GM18519 (cell line): ENCODE results near the gene PGC.
A peak's percentile ranks its signal among the peaks of the same experiment; 100 is the strongest.

Source experiments
- ATAC-seq: cut with Tn5 transposase; IDR thresholded peaks from one replicate; pipeline ENCODE4 v1.9.1; 2021; ENCODE audit warnings: mild to moderate bottlenecking, moderate library complexity; ENCODE audit not compliant: unreplicated experiment, low FRiP score

Gene PGC

DNA sequence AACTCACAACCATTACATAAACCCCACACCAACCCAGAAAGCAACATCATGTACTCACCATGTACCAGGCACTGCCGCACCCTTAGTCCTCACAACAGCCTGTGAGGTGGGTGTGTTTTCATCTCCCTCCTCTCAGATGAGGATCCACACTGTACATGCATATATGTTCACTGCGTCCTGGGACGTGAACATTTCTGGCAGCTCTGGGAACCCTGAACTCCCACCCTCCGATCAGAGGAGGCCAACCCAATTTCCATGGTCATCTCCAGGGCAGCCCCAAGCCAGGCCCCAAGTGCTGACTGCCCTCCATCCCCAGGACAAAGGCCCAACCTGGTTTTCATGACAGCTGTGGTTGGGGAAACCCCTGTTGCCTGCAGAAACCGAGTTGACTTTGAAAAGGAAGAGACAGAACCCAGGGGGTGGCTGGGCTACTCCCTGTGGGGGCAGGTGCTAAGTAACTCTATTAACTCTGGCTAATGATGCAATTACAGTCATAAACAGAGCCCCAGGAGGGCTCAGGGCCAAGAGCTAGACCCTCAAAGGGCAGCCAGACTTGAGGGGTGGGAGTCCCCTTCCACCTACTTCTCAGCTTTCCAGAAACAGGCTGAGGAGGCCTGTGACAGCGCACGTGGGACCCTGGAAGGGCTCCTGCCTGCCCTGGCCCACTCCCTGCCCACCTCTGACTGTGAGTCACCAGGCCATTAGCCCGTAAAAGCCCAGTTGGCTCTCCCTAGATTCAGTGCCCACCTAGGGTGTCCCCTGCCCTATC is 14.4 kb downstream of the PGC start:
- ATAC-seq, result peak; percentile 28

- no peak for ATAC-seq
Observed at GRCh38 chr6:41732149-41732548, 15.0 kb downstream of the PGC start.

GRCh38 chr6:41731561-41732086 is 15.6 kb downstream of the PGC start:
- ATAC-seq, result no peak

- no peak for ATAC-seq
Observed at GRCh38 chr6:41730531-41731436, 16.4 kb downstream of the PGC start.

GRCh38 chr6:41729624-41730023 is 17.6 kb downstream of the PGC start:
- no peak for ATAC-seq

DNA sequence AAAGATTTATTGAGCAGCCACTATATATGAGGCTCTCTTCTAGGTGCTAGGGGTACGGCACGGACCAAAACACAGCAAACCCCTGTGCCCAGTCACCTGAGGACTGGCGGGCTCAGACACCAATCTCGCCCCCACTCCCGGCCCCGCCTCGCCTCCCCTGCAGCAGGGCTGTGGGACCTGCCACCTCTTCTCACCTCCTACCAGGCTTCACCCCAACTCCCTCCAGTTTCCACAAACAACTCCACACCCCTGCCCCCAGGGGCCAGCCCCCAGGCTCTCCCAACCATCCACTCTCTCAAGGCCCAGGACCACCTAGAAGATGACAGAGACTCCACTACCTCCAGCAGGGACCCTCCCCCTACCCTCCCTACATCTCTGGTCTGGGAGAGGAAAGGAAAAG is 18.2 kb downstream of the PGC start:
- ATAC-seq, result no peak

- ATAC-seq, result no peak
Observed at GRCh38 chr6:41728073-41728936, 18.9 kb downstream of the PGC start.

- ATAC-seq, result no peak
Observed at GRCh38 chr6:41727705-41728072, 19.5 kb downstream of the PGC start.

DNA sequence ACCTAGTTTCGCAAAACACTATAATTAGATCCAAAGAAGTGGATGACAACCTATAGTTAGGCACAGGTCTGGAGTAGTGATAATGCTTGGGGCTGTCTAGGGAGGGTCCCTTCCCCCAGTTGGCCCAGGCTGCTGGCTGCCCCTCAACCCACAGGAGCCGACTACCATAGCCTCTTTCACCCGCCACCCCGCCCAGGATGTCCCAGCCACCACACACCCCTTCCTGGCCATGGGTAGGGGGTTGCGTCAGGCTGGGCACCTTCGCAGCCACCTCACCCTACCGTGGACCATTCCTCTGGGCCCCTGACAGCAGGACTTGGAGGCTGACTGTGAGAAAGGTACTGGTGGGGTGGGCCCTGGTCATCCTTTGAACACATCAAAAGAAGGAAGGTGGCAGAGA is 20.3 kb downstream of the PGC start:
- no peak for ATAC-seq

DNA sequence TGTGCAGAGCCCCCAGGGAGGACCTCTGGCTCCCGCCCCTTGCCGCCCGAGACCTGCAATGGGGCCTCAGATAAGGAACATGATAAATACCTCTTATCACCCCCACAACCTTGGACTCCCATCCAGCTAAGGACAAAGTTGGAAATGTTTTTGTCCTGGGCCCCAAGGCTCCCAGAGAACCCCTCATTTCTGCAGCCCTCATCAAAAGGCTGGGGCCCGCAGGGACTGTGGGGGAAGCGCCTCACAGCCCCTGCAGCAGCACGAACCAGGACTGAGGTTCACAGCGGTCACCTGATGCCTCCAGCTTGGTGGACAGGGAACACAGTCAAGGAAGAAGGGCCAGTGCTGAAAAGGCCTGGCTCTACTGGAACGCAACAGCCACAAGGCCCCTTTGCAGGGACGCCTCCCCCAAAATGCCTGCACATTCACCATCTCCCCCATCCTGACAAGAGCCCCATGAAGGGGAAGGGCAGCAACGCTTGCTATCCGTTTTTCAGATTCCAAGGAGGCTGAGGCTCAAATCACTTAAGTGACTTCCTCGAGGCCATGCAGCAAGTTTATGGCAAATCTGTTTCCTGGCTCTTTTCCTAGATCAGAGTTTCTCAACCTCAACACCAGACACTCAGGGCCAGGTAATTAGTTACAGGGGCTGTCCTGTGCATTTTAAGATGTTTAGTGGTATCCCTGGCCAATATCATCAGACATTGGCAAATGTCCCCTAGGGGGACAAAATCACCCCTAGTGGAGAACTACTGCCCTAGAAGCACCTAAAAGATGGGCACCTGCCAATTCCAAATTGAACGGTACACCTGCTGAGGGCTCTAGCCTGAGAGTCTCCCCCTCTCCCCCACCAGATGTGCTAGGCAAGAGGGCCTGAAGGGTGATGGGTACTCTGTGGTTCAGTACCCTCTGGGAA is 22.4 kb downstream of the PGC start:
- ATAC-seq, result no peak

DNA sequence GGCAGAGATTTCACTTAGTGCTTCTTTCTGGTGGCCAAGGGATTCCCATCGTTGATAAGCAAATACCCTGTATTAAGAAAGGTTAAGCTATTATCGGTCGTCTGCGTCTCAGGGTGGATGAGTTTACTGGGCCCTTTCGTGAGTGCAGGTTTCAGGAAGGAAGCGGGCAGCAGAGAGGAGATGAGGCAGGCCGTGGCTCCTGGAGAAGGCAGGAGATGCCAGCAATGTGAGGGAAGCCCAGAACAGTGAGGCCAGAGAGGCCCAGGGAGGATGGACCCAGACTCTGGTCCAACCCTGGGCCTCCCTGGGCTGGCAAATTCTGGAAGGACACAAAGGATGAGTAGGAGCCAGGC is 23.0 kb downstream of the PGC start:
- no peak for ATAC-seq

GRCh38 chr6:41723530-41724227 is 23.5 kb downstream of the PGC start:
- ATAC-seq, result peak; percentile 48

- ATAC-seq, result no peak
Observed at GRCh38 chr6:41722969-41723529, 24.1 kb downstream of the PGC start.

DNA sequence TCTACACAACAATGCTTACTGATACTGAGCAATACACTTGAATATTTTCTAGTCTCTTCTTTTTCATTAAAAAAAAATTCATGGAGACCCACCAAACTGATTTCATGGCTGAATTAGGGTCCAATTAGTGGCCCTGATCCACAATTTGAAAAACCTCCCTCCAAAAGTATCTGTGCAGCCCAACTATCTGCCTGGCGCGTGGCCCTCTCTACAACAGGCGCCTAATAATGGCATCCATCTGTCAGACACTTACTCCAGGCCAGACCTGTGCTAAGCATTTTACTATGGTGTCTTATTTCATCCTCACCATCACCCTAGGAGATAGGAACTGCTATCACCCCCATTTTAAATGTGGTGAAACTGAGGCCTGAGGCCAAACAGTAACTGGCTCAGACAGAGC is 25.8 kb downstream of the PGC start:
- ATAC-seq, result no peak

DNA sequence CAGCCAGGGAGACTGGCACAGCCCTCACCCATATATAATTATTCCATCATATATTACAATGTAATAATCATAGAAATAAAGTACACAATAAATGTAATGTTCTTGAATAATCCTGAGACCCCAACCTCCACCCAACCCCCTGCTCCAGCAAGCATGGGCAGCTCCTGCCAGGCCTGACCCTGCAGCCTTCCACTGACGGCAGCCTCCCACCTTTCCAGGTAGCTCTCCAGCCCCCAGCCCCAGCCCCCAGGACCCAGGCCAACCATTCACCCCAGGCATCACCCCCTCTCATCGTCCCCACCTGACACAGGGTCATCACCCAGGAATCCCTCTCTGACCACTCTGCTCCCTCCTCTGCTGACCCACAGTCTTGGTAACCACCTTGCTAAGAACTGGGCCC is 26.4 kb downstream of the PGC start:
- ATAC-seq, result no peak

DNA sequence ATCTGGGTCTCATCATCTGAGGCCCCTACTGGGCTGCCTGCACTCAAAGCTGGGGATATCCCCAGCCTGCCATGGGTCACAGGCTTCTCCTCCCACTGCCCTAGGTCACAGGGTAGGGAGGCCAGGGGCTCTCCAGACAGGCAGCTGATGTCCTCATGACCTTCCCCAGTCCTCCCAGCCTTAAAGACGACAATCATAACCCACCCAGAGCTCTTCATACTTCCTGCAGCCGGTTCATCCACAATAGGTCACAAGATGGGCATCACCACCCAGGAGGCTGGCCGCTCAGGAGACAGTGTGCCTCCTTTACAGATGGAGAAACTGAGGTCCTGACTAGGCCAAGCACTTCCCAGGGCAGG is 27.0 kb downstream of the PGC start:
- no peak for ATAC-seq

DNA sequence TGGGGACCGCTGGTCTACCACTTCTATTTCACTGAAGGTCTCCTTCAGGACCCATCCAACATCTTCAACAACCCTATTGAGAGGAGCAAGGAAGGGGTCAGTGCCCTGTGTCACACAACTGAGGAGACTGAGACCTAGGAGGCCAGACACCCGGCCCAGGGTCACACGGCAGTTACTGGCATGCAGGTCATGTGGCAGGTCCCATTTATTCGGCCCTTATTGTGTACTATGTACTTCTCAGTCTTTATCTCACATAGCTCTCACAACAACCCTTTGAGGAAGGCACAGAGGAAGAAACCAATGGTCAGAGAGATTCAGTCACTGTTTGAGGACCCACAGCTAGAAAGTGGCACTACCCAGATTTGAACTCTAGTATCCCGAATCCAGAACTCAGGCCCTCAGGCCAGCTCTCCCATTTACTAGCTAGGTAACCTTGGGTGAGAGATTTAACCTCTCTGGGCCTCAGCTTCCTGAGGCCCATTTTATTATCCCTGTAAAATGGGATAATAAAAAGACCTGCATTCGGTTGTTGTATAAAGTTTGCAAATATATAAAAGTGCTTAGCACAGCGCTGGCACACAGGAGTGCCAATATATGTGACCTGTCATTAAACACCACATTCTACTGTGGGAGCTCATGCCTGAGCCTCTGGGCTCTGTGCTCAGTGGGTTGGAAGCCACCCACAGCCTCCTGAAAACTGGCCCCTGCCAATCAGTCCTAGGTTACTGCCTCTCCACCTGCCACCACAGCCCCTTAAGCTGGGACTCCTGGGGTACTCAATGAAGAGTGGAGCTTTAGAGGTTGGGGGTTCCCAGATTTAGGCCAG is 27.5 kb downstream of the PGC start:
- no peak for ATAC-seq

- ATAC-seq, result no peak
Observed at GRCh38 chr6:41718828-41719227, 28.4 kb downstream of the PGC start.
